T-cell (primary cell): Measurements from ENCODE around the gene PLCL1. TPM values are rescaled to one million over a fixed set of nuclear protein-coding genes. Genes with fewer than 3 reads are reported as not detected.
"Not testable (repeated sequence)": the region's sequence is repeated elsewhere in the genome, so short reads cannot be mapped to it uniquely, and the experiment has no call there.

Experiments
- ATAC-seq, 4 experiments: fragments of 200-7000 bp in 3 of 4; fragments of 150-1000 bp in 1 of 4; cut with Tn5 transposase; replicated peaks in 1 of 4; 1 replicate in 3 of 4; 2 replicates in 1 of 4; pipeline ENCODE4 v1.10.0; 2021; ENCODE audit warnings: moderate library complexity in 3 of 4, mild to moderate bottlenecking in 2 of 4, moderate number of reproducible peaks in 1 of 4
- CTCF ChIA-PET, 2 donors: fragments of 300-600 bp; sonication (Branson Sonifier 250); formaldehyde crosslinking; loops; one replicate each; lab custom pipeline; 2022; ENCODE audit warnings: antibody characterized with exemption in 2 of 2; lab: Charles Lee
- POLR2A ChIA-PET, 2 donors: fragments of 300-600 bp; sonication (Branson Sonifier 250); formaldehyde crosslinking; loops; one replicate each; lab custom pipeline; 2022; ENCODE audit warnings: antibody characterized with exemption in 2 of 2; lab: Charles Lee
- DNase-seq, 35 experiments: peaks; one replicate each; pipeline versions ENCODE4 v3.0.0 to v3.0.0-alpha.2; 2013 to 2023
- H3K27ac ChIP-seq: one replicate; pipeline ENCODE4 v1.5.1; 2013; ENCODE audit warnings: low read length
- H3K27me3 ChIP-seq, 2 experiments: replicated peaks in 1 of 2; 1 replicate in 1 of 2; 2 replicates in 1 of 2; pipeline versions ENCODE4 v1.6.1 to v1.7.0; 2013; ENCODE audit warnings: low read length in 1 of 2, mixed read lengths in 1 of 2; ENCODE audit not compliant: control insufficient read depth in 2 of 2, insufficient read depth in 2 of 2; ENCODE audit errors: extremely low read depth in 1 of 2
- H3K36me3 ChIP-seq, 2 donors: 1 replicate in 1 of 2; 2 replicates in 1 of 2; pipeline versions ENCODE4 v1.6.1 to v1.7.0; 2013; ENCODE audit warnings: low read length in 1 of 2; ENCODE audit not compliant: control insufficient read depth in 2 of 2, insufficient read depth in 1 of 2; ENCODE audit errors: extremely low read depth in 1 of 2
- H3K4me1 ChIP-seq, 2 experiments: 1 replicate in 1 of 2; 2 replicates in 1 of 2; pipeline versions ENCODE4 v1.6.1 to v1.7.0; 2013; ENCODE audit warnings: low read length in 2 of 2, mixed read lengths in 1 of 2; ENCODE audit not compliant: insufficient read depth in 2 of 2, control insufficient read depth in 1 of 2; ENCODE audit errors: extremely low read depth in 1 of 2
- H3K4me3 ChIP-seq, 2 donors: 1 replicate in 1 of 2; 2 replicates in 1 of 2; pipeline versions ENCODE4 v1.5.1 to v1.7.0; 2013; ENCODE audit warnings: mild to moderate bottlenecking in 2 of 2, low read length in 1 of 2, moderate library complexity in 1 of 2; ENCODE audit not compliant: control insufficient read depth in 1 of 2; ENCODE audit errors: extremely low read depth in 1 of 2
- H3K9me3 ChIP-seq: 2 replicates; pipeline ENCODE4 v1.7.0; 2013
- H3K27ac Mint-ChIP-seq, 2 donors: one replicate each; pipeline ENCODE4 v1.8.0; 2020 to 2021; ENCODE audit warnings: mild to moderate bottlenecking in 2 of 2, mixed read lengths in 2 of 2
- H3K27me3 Mint-ChIP-seq, 2 donors: one replicate each; pipeline ENCODE4 v1.8.0; 2021 to 2022; ENCODE audit warnings: mixed read lengths in 2 of 2
- H3K36me3 Mint-ChIP-seq: one replicate; pipeline ENCODE4 v1.8.0; 2021; ENCODE audit warnings: mixed read lengths
- H3K4me1 Mint-ChIP-seq, 3 donors: one replicate each; pipeline ENCODE4 v1.8.0; 2020 to 2022; ENCODE audit warnings: mixed read lengths in 3 of 3, mild to moderate bottlenecking in 1 of 3
- H3K4me3 Mint-ChIP-seq, 3 donors: one replicate each; pipeline ENCODE4 v1.8.0; 2020 to 2022; ENCODE audit warnings: mild to moderate bottlenecking in 3 of 3, mixed read lengths in 3 of 3, moderate library complexity in 3 of 3
- H3K9me3 Mint-ChIP-seq, 3 donors: one replicate each; pipeline ENCODE4 v1.8.0; 2020 to 2022; ENCODE audit warnings: mixed read lengths in 3 of 3
- WGBS: methylation state at CpG from one replicate; pipeline ENCODE4 v1.1.5; 2013; ENCODE audit warnings: missing lambda C conversion rate; ENCODE audit not compliant: insufficient coverage; 5-methylcytosine and 5-hydroxymethylcytosine counted together
- total RNA-seq, 35 experiments: library from RNA in 6 of 35; stranded (reverse) in 6 of 35; fragments of 120-200 nt in 1 of 35; gene quantifications; one replicate each; pipeline versions ENCODE4 v1.2.1 to v1.2.4 and lab custom pipeline; 2013 to 2026

PLCL1 gene
- total RNA-seq, 5 donors from 2014 or later (not counting 1 experiment from before 2014, with no cell fraction given) = 15.3 to 24.7 (median 20.3) TPM

DNA sequence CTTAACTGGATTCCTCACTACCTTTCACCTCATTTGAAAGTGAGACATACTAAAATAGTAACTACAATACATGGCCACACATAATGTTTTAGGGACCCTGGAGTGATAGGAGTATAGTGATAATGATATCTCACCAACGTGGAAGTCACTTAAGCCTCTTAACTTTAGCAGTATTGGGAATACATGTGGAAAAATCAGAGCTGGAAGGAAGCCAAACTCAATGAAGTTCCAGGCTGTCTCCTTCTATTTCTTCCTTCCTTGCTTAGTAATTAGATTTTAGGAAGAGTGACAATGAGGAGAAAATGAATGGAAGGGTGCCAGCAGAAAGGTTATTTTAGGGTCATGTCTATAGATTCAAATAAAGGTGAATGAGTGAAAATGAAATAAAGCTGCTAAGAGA is 387.3 kb downstream of the PLCL1 start:
- H3K4me1 Mint-ChIP-seq = no peaks in the 10 kb centered on the region
- no peak overlapping the region for H3K4me3 Mint-ChIP-seq
- H3K27me3 Mint-ChIP-seq = peaks cover 15 to 18% of the 10 kb centered on the region in 2 donors
- DNase-seq = no peak
- Histone ChIP-seq H3K27me3 (peaks cover 0 to 9% of the 10 kb centered on the region in 2 experiments), H3K9me3 (no peaks in the 10 kb centered on the region), H3K27ac (no peak overlapping the region), H3K36me3 (no peaks in the 10 kb centered on the region), H3K4me1 (no peaks in the 10 kb centered on the region), H3K4me3 (no peak overlapping the region)
- WGBS = no CpG with 5 or more reads among the region's 1 CpG
- ChIA-PET CTCF (no interaction called here), POLR2A (no interaction called here)
- H3K9me3 Mint-ChIP-seq = peaks cover 0 to 5% (median 2%) of the 10 kb centered on the region in 3 donors
- H3K36me3 Mint-ChIP-seq = peaks cover 2% of the 10 kb centered on the region
- no peak for ATAC-seq
- no peak overlapping the region for H3K27ac Mint-ChIP-seq

DNA sequence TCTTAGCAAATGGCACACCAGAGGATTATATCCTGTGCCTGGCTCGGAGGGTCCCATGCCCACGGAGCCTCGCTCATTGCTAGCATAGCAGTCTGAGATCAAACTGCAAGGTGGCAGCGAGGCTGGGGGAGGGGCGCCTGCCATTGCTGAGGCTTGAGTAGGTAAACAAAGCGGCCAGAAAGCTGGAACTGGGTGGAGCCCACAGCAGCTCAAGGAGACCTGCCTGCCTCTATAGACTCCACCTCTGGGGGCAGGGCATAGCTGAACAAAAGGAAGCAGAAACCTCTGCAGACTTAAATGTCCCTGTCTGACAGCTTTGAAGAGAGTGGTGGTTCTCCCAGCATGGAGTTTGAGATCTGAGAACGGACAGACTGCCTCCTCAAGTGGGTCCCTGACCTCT is 392.2 kb downstream of the PLCL1 start:
- H3K4me3 Mint-ChIP-seq, H3K9me3 ChIP-seq, H3K27ac ChIP-seq, ATAC-seq, POLR2A ChIA-PET, H3K4me1 Mint-ChIP-seq, H3K9me3 Mint-ChIP-seq, H3K36me3 ChIP-seq, H3K36me3 Mint-ChIP-seq, H3K4me3 ChIP-seq, CTCF ChIA-PET, H3K27me3 ChIP-seq, DNase-seq, H3K27ac Mint-ChIP-seq, H3K4me1 ChIP-seq: not testable (repeated sequence)
- WGBS = 90% methylated on average over 2 of the region's 7 CpGs
- peaks cover 15 to 19% of the 10 kb centered on the region in 2 donors for H3K27me3 Mint-ChIP-seq

Other genes with a start within 250 kb of the PLCL1 start
- gene RFTN2, start 129.0 kb upstream of the PLCL1 start, total RNA-seq = under 1 TPM in 2 of 5 donors, not detected in 3; 0.12 to 0.44 TPM
- 10 to 100 TPM; 11.2 to 17.1 (median 14.0) TPM for gene MARS2, start 99.2 kb upstream of the PLCL1 start, total RNA-seq
- gene BOLL, start 19.3 kb upstream of the PLCL1 start, total RNA-seq = not detected